Neural progenitor cell (in vitro differentiated cells): Measurements from ENCODE around the gene KLK8. TPM values are rescaled to one million over a fixed set of nuclear protein-coding genes. Genes with fewer than 3 reads are reported as not detected.
"Not testable (repeated sequence)": the region's sequence is repeated elsewhere in the genome, so short reads cannot be mapped to it uniquely, and the experiment has no call there.

Experiments used
- DNase-seq: peaks from one replicate; pipeline ENCODE4 v3.0.0-alpha.2; 2016; ENCODE audit warnings: low spot score
- H2AFZ ChIP-seq: fragments of 200-600 bp; sonication (generic); replicated peaks from 2 replicates; pipeline ENCODE4 v1.6.1; 2016; ENCODE audit warnings: antibody characterized with exemption
- H3F3A ChIP-seq: fragments of 200-600 bp; sonication (generic); 2 replicates; pipeline ENCODE4 v1.6.1; 2016; ENCODE audit warnings: antibody characterized with exemption, low read depth
- H3K27ac ChIP-seq: fragments of 200-600 bp; sonication (generic); 2 replicates; pipeline ENCODE4 v1.5.1; 2016; ENCODE audit warnings: mild to moderate bottlenecking
- H3K27me3 ChIP-seq: fragments of 200-600 bp; sonication (generic); 2 replicates; pipeline ENCODE4 v1.6.1; 2016; ENCODE audit warnings: mild to moderate bottlenecking, moderate library complexity
- H3K36me3 ChIP-seq: fragments of 200-600 bp; sonication (generic); 2 replicates; pipeline ENCODE4 v1.5.1; 2016
- H3K4me1 ChIP-seq: fragments of 200-600 bp; sonication (generic); 2 replicates; pipeline ENCODE4 v1.6.1; 2016; ENCODE audit warnings: mixed run types
- H3K4me2 ChIP-seq: fragments of 200-600 bp; sonication (generic); 2 replicates; pipeline ENCODE4 v1.6.1; 2016
- H3K4me3 ChIP-seq: fragments of 200-600 bp; sonication (generic); 2 replicates; pipeline ENCODE4 v1.5.1; 2016
- H3K79me2 ChIP-seq: fragments of 200-600 bp; sonication (generic); 2 replicates; pipeline ENCODE4 v1.6.1; 2016; ENCODE audit warnings: low read depth
- H3K9ac ChIP-seq: fragments of 200-600 bp; sonication (generic); 2 replicates; pipeline ENCODE4 v1.6.1; 2016
- H3K9me3 ChIP-seq: fragments of 200-600 bp; sonication (generic); 2 replicates; pipeline ENCODE4 v1.5.1; 2016; ENCODE audit warnings: low read depth
- H4K20me1 ChIP-seq: fragments of 200-600 bp; sonication (generic); 2 replicates; pipeline ENCODE4 v1.6.1; 2016; ENCODE audit warnings: low read depth
- H3K27ac Mint-ChIP-seq: 3 replicates; pipeline ENCODE4 v1.8.0; 2021; ENCODE audit warnings: mixed read lengths
- H3K27me3 Mint-ChIP-seq: 2 replicates; pipeline ENCODE4 v1.8.0; 2022; ENCODE audit warnings: low read depth, mild to moderate bottlenecking, inconsistent platforms, moderate library complexity, mixed read lengths; ENCODE audit not compliant: insufficient read depth
- H3K36me3 Mint-ChIP-seq: 3 replicates; pipeline ENCODE4 v1.8.0; 2021; ENCODE audit warnings: mixed read lengths
- H3K4me1 Mint-ChIP-seq: 3 replicates; pipeline ENCODE4 v1.8.0; 2021; ENCODE audit warnings: mixed read lengths
- H3K4me3 Mint-ChIP-seq: 3 replicates; pipeline ENCODE4 v1.8.0; 2021; ENCODE audit warnings: mild to moderate bottlenecking, moderate library complexity, mixed read lengths
- H3K9me3 Mint-ChIP-seq: 3 replicates; pipeline ENCODE4 v1.8.0; 2020; ENCODE audit warnings: mixed read lengths
- CTCF ChIP-seq: fragments of 200-600 bp; sonication (generic); IDR thresholded peaks from 2 replicates; pipeline ENCODE4 v1.5.1; 2017; ENCODE audit warnings: antibody characterized with exemption, mild to moderate bottlenecking
- EZH2 ChIP-seq: fragments of 200-600 bp; sonication (generic); IDR thresholded peaks from 2 replicates; pipeline ENCODE4 v1.6.1; 2017; ENCODE audit warnings: antibody characterized with exemption, mild to moderate bottlenecking, moderate library complexity
- EZH2phosphoT487 ChIP-seq: fragments of 200-600 bp; sonication (generic); IDR thresholded peaks from 2 replicates; pipeline ENCODE4 v1.6.1; 2017; ENCODE audit warnings: antibody characterized with exemption
- total RNA-seq: library from RNA; depleted of rRNA; stranded (reverse); fragments of >200 nt; gene quantifications from 2 replicates; pipeline ENCODE4 v1.2.3, GENCODE V29; 2015; ENCODE audit warnings: low replicate concordance

The KLK8 gene
- total RNA-seq, 1 donor from 2014 or later = not detected

- H3K36me3 Mint-ChIP-seq = no peaks in the 10 kb centered on the region
- no peak for DNase-seq
- no peak overlapping the region for H3K27ac Mint-ChIP-seq
- no peak overlapping the region for H3K4me3 Mint-ChIP-seq
- H3K4me1 Mint-ChIP-seq = no peaks in the 10 kb centered on the region
- no peak overlapping the region for H3K4me2 ChIP-seq
- H2AFZ ChIP-seq = no peak overlapping the region
- H3K79me2 ChIP-seq = no peaks in the 10 kb centered on the region
- H3K9me3 Mint-ChIP-seq = no peaks in the 10 kb centered on the region
- no peaks in the 10 kb centered on the region for H4K20me1 ChIP-seq
- TF ChIP-seq EZH2phosphoT487 (no peak), EZH2 (no peak), CTCF (no peak)
- H3K9me3 ChIP-seq = no peaks in the 10 kb centered on the region
- peaks cover 12% of the 10 kb centered on the region for H3K27me3 ChIP-seq
- H3K27ac ChIP-seq = no peak overlapping the region
- H3K36me3 ChIP-seq = no peaks in the 10 kb centered on the region
- no peaks in the 10 kb centered on the region for H3K4me1 ChIP-seq
- H3K4me3 ChIP-seq = no peak overlapping the region
- H3F3A ChIP-seq = no peaks in the 10 kb centered on the region
- H3K27me3 Mint-ChIP-seq = peaks cover 6% of the 10 kb centered on the region
- no peak overlapping the region for H3K9ac ChIP-seq
These were observed 7.3 kb downstream of the KLK8 start for GRCh38 chr19:50994129-50994528.

GRCh38 chr19:50992666-50993035 lies 8.8 kb downstream of the KLK8 start:
- H3K27ac Mint-ChIP-seq = no peak overlapping the region
- no peaks in the 10 kb centered on the region for H3F3A ChIP-seq
- H3K27me3 Mint-ChIP-seq = peaks cover 5% of the 10 kb centered on the region
- no peaks in the 10 kb centered on the region for H3K9me3 Mint-ChIP-seq
- no peaks in the 10 kb centered on the region for H3K79me2 ChIP-seq
- no peak for TF ChIP-seq EZH2phosphoT487
- TF ChIP-seq CTCF = no peak
- no peak for TF ChIP-seq EZH2
- no peak for DNase-seq
- H3K4me3 Mint-ChIP-seq = no peak overlapping the region
- H3K4me1 ChIP-seq = no peaks in the 10 kb centered on the region
- no peak overlapping the region for H3K27ac ChIP-seq
- no peaks in the 10 kb centered on the region for H3K36me3 Mint-ChIP-seq
- no peak overlapping the region for H3K4me2 ChIP-seq
- H3K9ac ChIP-seq = no peak overlapping the region
- no peaks in the 10 kb centered on the region for H4K20me1 ChIP-seq
- no peaks in the 10 kb centered on the region for H3K9me3 ChIP-seq
- H3K4me3 ChIP-seq = no peak overlapping the region
- H3K36me3 ChIP-seq = no peaks in the 10 kb centered on the region
- H3K27me3 ChIP-seq = peaks cover 27% of the 10 kb centered on the region
- H2AFZ ChIP-seq = no peak overlapping the region
- H3K4me1 Mint-ChIP-seq = no peaks in the 10 kb centered on the region

- not testable (repeated sequence) for H3K4me2 ChIP-seq, DNase-seq, H3K27ac Mint-ChIP-seq, H3F3A ChIP-seq, H3K4me3 ChIP-seq, H4K20me1 ChIP-seq, H3K4me3 Mint-ChIP-seq, H3K4me1 Mint-ChIP-seq, H2AFZ ChIP-seq, H3K36me3 ChIP-seq, H3K9ac ChIP-seq, H3K9me3 ChIP-seq, H3K27ac ChIP-seq, H3K36me3 Mint-ChIP-seq, H3K79me2 ChIP-seq, H3K4me1 ChIP-seq, H3K9me3 Mint-ChIP-seq
- peaks cover 15% of the 10 kb centered on the region for H3K27me3 Mint-ChIP-seq
- peaks cover 66% of the 10 kb centered on the region for H3K27me3 ChIP-seq
These were observed 17.0 kb downstream of the KLK8 start for GRCh38 chr19:50984416-50984815.

- TF ChIP-seq EZH2 (no peak), EZH2phosphoT487 (no peak), CTCF (no peak)
- Histone ChIP-seq H3K4me3 (no peak within 1 kb of the TSS), H4K20me1 (no peaks in the 10 kb centered on the region), H3K9ac (no peak within 1 kb of the TSS), H3K27me3 (peaks cover 59% of the 10 kb centered on the region), H2AFZ (peak within 1 kb of the TSS; percentile 72), H3K4me2 (peak within 1 kb of the TSS; percentile 35), H3K79me2 (no peaks in the 10 kb centered on the region), H3F3A (no peaks in the 10 kb centered on the region), H3K27ac (no peak within 1 kb of the TSS), H3K4me1 (peaks cover 3% of the 10 kb centered on the region), H3K36me3 (no peaks in the 10 kb centered on the region), H3K9me3 (no peaks in the 10 kb centered on the region)
- Mint-ChIP-seq H3K36me3 (no peaks in the 10 kb centered on the region), H3K4me3 (no peak within 1 kb of the TSS), H3K27me3 (peaks cover 15% of the 10 kb centered on the region), H3K4me1 (peaks cover 9% of the 10 kb centered on the region), H3K9me3 (peaks cover 4% of the 10 kb centered on the region), H3K27ac (no peak within 1 kb of the TSS)
- DNase-seq = no peak
These were observed 17.6 kb downstream of the KLK8 start, which contains the start of gene KLK7 for GRCh38 chr19:50983625-50984292. Gene KLK7, minus strand, starts transcription at chr19:50983917. Its CDS starts 1,518 bp downstream, at chr19:50982399.
